Activated CD4-positive, alpha-beta T cell treated with anti-CD3 and anti-CD28 coated beads for 1 hour (primary cell): ENCODE measurements around the gene CRYGD.
"Not testable (repeated sequence)": the region's sequence is repeated elsewhere in the genome, so short reads cannot be mapped to it uniquely, and the experiment has no call there.

ENCODE experiments used
- DNase-seq: peaks from one replicate; pipeline ENCODE4 v3.0.0-alpha.2; 2020

Gene CRYGD

DNA sequence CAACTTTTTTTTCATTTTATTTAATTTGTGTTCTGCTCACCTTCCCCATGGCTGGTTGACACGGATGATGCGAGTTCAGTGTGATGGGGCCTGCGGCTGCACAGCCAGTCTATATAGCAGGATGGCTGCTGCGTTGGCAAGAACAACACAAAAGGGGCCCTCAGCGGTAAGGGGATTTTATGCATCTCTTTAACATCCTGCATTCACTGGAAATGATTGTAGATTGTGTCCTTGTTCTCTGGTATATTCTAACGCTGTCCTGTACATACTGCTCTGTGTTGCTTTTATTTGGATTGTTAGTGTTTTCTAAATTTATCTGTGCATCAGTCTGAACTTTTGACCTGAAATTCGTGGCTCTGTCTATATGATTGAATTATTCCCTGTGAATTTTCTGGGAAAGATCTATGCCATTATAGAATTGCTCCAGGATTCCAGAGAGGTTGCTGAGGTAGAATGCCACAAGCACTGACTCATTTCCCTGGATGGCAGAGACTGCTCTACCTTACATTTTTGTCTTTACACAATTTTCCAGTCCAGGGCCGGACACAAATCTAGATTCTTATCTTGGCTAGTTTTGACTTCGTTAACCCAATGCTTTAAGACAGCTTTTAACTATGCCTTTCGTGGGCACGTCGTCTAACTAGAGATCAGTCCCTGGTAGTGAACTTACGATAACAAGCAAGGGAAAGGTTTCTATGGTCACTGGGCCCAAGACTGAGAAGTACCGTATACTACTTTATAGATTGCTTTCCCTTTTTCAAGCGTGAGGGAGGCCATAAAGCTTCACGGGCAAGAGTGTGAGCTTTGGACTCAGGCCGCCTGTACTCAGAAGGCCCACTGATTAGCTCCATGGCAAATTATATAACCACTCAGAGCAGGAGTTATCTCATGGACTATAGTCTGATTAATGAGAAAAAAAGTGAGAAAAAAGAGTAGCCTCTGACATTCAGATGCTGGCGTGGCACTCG is 5.7 kb upstream of the CRYGD start, which contains the start of gene CRYGC:
TSS of gene CRYGC (minus strand) at position 85 of the 968 bp plus-strand sequence. CDS start at position 49, 36 bp downstream.
- no peak for DNase-seq

GRCh38 chr2:208128136-208128535 is 3.8 kb upstream of the CRYGD start:
- DNase-seq: no peak

DNA sequence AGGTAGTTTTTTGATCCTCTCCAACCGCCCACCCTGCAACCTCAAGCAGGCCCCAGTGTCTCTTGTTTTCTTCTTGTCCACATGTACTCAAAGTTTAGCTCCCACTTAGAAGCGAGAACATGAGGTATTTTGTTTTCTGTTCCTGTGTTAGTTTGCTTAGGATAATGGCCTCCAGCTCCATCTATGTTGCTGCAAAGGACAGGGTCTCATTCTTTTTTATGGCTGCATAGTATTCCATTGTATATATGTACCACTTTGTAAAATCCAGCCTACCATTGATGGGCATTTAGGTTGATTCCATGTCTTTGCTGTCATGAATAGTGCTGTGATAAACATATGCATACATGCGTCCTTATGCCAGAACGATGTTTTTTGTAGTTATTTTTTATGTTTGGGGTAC is 2.8 kb upstream of the CRYGD start:
- no peak for DNase-seq

- no peak for DNase-seq
Measured at GRCh38 chr2:208125251-208125650, 927 bp upstream of the CRYGD start.

GRCh38 chr2:208122248-208122647 is 2.1 kb downstream of the CRYGD start:
- no peak for DNase-seq

GRCh38 chr2:208118918-208119317 is 5.4 kb downstream of the CRYGD start:
- DNase-seq: no peak

DNA sequence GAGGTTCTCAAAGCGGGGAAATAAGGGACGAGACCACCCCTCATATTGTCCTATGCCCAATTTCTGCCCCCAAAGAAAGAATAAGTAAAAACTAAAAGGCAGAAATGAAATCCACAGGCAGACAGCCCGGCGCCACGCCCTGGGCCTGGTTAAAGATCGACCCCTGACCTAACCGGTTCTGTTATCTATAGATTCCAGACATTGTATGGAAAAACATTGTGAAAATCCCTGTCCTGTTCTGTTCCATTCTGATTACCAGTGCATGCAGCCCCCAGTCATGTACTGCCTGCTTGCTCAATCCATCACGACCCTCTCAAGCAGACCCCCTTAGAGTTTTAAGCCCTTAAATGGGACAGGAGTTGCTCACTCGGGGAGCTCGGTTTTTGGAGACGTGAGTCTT is 6.9 kb downstream of the CRYGD start:
- not testable (repeated sequence) for DNase-seq

DNA sequence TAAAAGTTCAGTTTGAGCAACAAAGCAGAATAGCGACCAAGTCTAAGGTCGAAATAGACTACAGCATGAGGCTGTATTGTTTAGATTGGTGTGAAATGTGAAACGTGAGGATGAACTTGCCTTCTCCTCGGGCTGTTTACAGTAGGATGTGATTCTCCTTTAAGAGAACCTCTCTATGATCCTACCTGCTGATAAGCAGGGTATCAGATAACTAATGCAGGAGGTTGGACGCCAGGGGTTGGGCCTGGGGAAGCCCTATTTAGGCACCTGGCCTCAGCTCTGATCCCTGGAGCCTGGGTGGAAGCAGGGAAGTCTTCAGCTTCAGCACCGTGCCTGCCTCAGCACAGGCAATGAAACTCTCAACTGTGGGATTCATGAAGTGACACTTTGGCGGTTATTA is 11.4 kb downstream of the CRYGD start:
- DNase-seq: no peak

DNA sequence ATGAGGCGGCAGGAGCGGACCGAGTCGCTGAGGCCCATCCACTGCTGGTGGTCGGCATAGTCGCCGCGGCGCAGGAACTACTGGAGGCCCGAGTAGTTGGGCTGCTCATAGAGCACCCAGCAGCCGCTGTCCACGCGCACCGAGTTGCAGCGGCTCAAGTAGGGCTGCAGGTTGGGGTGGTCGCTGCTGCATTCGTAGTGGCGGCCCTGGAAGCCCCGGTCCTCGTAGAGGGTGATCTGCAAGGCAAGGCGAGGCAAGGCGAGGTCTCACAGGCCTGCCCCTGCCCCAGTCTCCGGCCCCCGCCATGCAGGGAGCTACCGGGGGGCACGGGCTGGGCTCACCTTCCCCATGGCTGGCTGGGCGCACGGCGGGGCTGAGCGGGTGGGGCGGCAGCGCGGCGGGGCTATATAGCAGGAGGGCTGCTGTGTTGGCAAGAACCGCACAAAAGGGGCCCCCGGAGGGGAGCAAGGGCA is 12.0 kb downstream of the CRYGD start:
- DNase-seq: not testable (repeated sequence)

- no peak for DNase-seq
Measured at GRCh38 chr2:208103616-208104015, 20.7 kb downstream of the CRYGD start.

DNA sequence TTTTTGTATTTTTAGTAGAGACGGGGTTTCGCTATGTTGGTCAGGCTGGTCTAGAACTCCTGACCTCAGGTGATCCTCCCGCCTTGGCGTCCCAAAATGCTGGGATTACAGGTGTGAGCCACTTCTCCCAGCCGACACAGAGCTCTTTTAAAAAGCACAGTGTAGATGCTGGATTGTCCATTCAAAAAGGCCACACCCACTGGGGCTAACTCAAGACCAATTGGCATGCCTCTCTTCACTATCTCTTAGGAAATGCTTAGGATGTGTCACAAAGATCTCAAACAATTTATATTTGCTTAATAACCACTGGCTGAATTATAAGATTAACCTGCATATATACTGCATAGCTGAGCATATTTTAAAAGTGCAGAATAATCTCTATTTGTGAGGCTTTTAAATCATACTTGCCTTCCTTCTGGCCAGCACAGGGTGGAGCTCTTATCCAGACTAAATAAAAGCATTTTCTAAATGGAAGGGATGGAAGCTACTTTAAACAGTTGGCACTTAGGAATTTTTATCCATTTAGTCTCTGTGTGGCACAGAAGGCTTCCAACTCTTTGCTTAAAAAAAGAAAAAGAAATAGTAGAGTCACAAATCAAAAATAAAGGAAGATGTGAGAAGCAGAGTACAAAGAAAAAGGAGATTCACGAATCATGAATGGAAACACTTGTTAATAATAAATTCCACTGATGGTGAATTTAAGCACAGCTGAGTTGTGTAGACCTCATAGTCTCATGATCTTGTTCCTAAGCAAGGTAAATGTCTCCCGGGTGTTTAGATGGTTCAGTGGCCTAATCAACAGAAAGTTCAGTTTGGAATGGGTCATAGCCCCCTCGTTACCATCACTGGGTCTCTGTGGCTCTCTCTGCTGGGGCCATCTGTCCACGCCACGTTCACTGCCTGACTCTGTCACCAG is 22.4 kb downstream of the CRYGD start:
- no peak for DNase-seq

- DNase-seq: no peak
Measured at GRCh38 chr2:208099682-208100470, 24.4 kb downstream of the CRYGD start.

DNA sequence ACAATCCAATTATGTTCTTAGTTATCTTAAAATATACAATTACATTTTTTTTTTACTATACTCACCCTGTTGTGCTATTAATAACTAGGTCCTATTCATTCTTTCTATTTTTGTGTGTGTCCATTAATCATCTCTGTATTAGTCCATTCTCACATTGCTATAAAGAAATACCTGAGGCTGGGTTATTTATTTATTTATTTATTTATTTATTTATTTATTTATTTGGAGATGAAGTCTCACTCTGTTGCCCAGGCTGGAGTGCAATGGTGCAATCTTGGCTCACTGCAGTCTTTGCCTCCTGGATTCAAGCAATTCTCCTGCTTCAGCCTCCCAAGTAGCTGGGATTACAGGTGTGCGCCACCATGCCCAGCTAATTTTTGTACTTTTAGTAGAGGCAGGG is 25.6 kb downstream of the CRYGD start:
- DNase-seq: not testable (repeated sequence)

GRCh38 chr2:208098267-208098666 is 26.1 kb downstream of the CRYGD start:
- no peak for DNase-seq

GRCh38 chr2:208097801-208098200 is 26.5 kb downstream of the CRYGD start:
- no peak for DNase-seq

DNA sequence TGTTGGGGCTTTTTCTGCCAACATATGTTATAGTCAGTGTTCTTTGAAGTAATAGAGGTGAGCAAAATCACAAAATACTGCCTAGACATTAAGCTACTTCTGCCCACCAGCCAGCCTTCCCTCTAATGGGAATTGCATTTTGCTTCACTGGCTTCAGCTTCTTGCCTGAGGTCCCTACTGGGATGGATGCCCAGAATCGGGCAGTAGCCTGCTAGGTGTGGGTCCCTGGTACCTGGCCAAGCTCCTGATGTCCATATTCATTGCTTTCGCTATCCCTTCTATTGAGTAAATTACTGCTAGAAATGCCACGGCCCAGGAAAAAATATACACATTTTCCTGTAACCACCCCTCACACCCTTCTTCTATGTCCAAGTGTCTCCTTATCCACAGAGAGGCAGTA is 27.0 kb downstream of the CRYGD start:
- no peak for DNase-seq

- no peak for DNase-seq
Measured at GRCh38 chr2:208096080-208096479, 28.2 kb downstream of the CRYGD start.

GRCh38 chr2:208093128-208093527 is 31.2 kb downstream of the CRYGD start:
- no peak for DNase-seq

- DNase-seq: no peak
Measured at GRCh38 chr2:208092093-208092832, 32.1 kb downstream of the CRYGD start.

- DNase-seq: no peak
Measured at GRCh38 chr2:208090420-208090819, 33.9 kb downstream of the CRYGD start.

- DNase-seq: no peak
Measured at GRCh38 chr2:208086029-208086428, 38.3 kb downstream of the CRYGD start.

GRCh38 chr2:208083807-208084206 is 40.5 kb downstream of the CRYGD start:
- DNase-seq: no peak
